ENCODE results near the gene PTPRD. TPM values are rescaled to one million over a fixed set of nuclear protein-coding genes. Genes with fewer than 3 reads are reported as not detected.

PTPRD gene
- total and polyA plus RNA-seq, 9 of the 15 experiments (the other 6 are each of a cell fraction or from before 2014, with no cell fraction given): 0.11 TPM; not detected in 8

DNA sequence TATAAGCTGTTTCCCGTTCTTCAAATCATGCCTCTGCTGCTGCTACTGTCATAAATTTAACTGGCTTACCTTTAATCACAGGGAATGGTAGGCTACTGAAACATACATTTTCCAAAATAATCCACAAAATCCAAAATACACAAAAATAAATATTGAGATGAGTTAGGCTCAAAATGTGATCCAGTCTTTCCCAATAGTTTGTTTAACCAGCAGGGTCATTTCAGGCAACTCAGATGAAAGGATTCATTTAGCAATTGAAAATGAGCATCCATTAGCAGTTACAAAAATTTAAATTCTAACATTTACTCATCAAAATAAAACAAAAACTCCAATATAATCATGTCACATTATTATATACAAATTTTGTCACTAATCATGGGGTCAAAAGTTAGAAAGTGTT, 1797.6 kb downstream of the PTPRD start (continued):
- TF ChIP-seq, protein P1, sequence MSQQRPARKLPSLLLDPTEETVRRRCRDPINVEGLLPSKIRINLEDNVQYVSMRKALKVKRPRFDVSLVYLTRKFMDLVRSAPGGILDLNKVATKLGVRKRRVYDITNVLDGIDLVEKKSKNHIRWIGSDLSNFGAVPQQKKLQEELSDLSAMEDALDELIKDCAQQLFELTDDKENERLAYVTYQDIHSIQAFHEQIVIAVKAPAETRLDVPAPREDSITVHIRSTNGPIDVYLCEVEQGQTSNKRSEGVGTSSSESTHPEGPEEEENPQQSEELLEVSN (IDR thresholded peaks at IDR 0.05; ENCODE audit: borderline replicate concordance in 1 of 2, extremely low read depth in 1 of 2, insufficient read depth in 1 of 2, insufficient read length in 1 of 2, low read depth in 1 of 2, low read length in 1 of 2, poor library complexity in 1 of 2, severe bottlenecking in 1 of 2): no peak
- TF ChIP-seq GABPB1 (CRISPR knock-in tag; IDR thresholded peaks at IDR 0.05): no peak
- no peak for TF ChIP-seq PCBP2 (IDR thresholded peaks at IDR 0.05; ENCODE audit: low read depth, low read length, poor library complexity, severe bottlenecking)
- TF ChIP-seq, protein P2, sequence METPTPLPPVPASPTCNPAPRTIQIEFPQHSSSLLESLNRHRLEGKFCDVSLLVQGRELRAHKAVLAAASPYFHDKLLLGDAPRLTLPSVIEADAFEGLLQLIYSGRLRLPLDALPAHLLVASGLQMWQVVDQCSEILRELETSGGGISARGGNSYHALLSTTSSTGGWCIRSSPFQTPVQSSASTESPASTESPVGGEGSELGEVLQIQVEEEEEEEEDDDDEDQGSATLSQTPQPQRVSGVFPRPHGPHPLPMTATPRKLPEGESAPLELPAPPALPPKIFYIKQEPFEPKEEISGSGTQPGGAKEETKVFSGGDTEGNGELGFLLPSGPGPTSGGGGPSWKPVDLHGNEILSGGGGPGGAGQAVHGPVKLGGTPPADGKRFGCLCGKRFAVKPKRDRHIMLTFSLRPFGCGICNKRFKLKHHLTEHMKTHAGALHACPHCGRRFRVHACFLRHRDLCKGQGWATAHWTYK (CRISPR knock-in tag; IDR thresholded peaks at IDR 0.05): no peak
- TF ChIP-seq, protein P3, sequence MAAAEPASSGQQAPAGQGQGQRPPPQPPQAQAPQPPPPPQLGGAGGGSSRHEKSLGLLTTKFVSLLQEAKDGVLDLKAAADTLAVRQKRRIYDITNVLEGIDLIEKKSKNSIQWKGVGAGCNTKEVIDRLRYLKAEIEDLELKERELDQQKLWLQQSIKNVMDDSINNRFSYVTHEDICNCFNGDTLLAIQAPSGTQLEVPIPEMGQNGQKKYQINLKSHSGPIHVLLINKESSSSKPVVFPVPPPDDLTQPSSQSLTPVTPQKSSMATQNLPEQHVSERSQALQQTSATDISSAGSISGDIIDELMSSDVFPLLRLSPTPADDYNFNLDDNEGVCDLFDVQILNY (CRISPR knock-in tag; IDR thresholded peaks at IDR 0.05): no peak
- TF ChIP-seq, protein P4, sequence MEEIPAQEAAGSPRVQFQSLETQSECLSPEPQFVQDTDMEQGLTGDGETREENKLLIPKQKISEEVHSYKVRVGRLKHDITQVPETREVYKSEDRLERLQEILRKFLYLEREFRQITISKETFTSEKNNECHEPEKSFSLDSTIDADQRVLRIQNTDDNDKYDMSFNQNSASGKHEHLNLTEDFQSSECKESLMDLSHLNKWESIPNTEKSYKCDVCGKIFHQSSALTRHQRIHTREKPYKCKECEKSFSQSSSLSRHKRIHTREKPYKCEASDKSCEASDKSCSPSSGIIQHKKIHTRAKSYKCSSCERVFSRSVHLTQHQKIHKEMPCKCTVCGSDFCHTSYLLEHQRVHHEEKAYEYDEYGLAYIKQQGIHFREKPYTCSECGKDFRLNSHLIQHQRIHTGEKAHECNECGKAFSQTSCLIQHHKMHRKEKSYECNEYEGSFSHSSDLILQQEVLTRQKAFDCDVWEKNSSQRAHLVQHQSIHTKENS (CRISPR knock-in tag; IDR thresholded peaks at IDR 0.05): no peak
- TF ChIP-seq SAFB (IDR thresholded peaks at IDR 0.05; ENCODE audit: borderline replicate concordance, low read depth, low read length): no peak
- no peak for TF ChIP-seq FOXA1 (IDR thresholded peaks at IDR 0.05; ENCODE audit: borderline replicate concordance)
- no peak for TF ChIP-seq PCBP1 (IDR thresholded peaks at IDR 0.05; ENCODE audit: low read depth, low read length, poor library complexity, severe bottlenecking)
- no peak for TF ChIP-seq ZNF77 (CRISPR knock-in tag; IDR thresholded peaks at IDR 0.05)
